ENCODE measurements around the gene PDIK1L. TPM values are rescaled to one million over a fixed set of nuclear protein-coding genes. Genes with fewer than 3 reads are reported as not detected.

Gene PDIK1L
- total RNA-seq = 10 to 100 TPM in 1 of 3 donors, 1 to 10 TPM in 2; 9.2 to 17.3 (median 9.3) TPM

DNA sequence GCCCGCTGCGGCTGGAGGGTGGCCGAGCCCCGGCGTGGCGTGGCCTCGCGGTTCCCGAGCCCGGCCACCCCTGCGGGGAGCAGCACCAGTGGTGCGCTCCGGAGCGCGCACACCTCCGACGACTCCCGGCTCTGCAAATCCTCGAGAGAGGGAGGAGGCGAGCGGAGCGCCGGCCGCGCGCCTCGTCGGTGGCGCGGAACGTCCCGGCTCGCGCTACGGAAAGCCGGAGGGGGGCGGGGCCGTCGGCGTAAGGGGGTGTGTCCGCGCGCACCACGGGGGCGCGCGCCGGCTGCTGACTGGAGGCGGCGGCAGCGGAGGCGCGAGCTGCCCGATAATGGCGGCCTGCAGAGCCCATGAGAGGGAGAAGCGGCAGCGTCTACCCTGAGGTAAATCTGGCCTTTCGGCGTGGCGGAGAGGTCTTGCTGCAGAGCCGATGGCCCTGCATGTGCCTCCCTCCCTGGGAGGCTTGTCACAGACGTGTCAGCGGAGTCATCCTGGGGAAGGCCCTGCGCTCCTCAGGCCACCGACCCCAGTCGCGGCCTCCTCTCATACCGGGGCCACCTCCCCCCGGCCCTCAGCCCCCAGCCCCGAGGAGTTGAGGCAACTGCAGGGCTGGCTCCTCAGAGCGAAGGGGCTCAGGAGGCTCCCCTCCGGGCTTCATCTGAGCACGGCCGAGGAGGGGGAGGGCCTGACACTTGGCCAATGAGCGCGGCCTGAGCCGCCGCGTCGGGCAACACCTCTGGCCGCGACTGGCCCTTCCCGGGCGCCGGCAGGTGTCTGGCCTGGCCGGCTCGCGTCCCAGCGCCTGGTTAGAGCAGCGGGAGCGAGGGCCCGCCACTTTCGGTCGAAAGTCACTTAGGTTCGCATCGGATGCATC lies at the start of gene PDIK1L:
Gene PDIK1L (plus strand): TSS at position 295 of the 877 bp plus-strand sequence. CDS start 2,485 bp downstream, outside the sequence.
- H3K9me3 ChIP-seq = no peaks in the 10 kb centered on the region
- H3K4me3 ChIP-seq = peak within 1 kb of the TSS; percentile 90 to 99 (median 98)
- no peaks in the 10 kb centered on the region for H3K27me3 ChIP-seq
- H3K36me3 ChIP-seq = no peaks in the 10 kb centered on the region
- peak; percentile 42 to 66 (median 62) for TF ChIP-seq POLR2AphosphoS5 (IDR thresholded peaks at IDR 0.05)
- no peak for TF ChIP-seq POLR2A (IDR thresholded peaks at IDR 0.05)
- TF ChIP-seq CTCF (IDR thresholded peaks at IDR 0.05) = no peak
- H3K27ac ChIP-seq = peak within 1 kb of the TSS; percentile 88 to 95
- intact Hi-C loops (cut with DNase I; ENCODE audit: low total_unique reads) = no loop called here
- peak; percentile 90 to 93 for DNase-seq (ENCODE audit: low spot score in 2 of 2)
- H3K4me1 ChIP-seq = peaks cover 3 to 7% of the 10 kb centered on the region in 2 donors

- no peaks in the 10 kb centered on the region for H3K27me3 ChIP-seq
- TF ChIP-seq CTCF (IDR thresholded peaks at IDR 0.05) = no peak
- no peak for TF ChIP-seq POLR2AphosphoS5 (IDR thresholded peaks at IDR 0.05)
- TF ChIP-seq POLR2A (IDR thresholded peaks at IDR 0.05) = no peak
- no peaks in the 10 kb centered on the region for H3K36me3 ChIP-seq
- intact Hi-C loops (cut with DNase I; ENCODE audit: low total_unique reads) = no loop called here
- DNase-seq (ENCODE audit: low spot score in 2 of 2) = no peak
- H3K4me1 ChIP-seq = no peaks in the 10 kb centered on the region
- no peak overlapping the region for H3K27ac ChIP-seq
- H3K4me3 ChIP-seq = no peak overlapping the region
- no peaks in the 10 kb centered on the region for H3K9me3 ChIP-seq
Measured at GRCh38 chr1:26064553-26064952, 47.1 kb upstream of the PDIK1L start.

- TF ChIP-seq POLR2A (IDR thresholded peaks at IDR 0.05) (no peak), POLR2AphosphoS5 (IDR thresholded peaks at IDR 0.05) (no peak), CTCF (IDR thresholded peaks at IDR 0.05) (no peak)
- Histone ChIP-seq H3K27me3 (no peaks in the 10 kb centered on the region), H3K4me3 (no peak overlapping the region), H3K36me3 (no peaks in the 10 kb centered on the region), H3K9me3 (no peaks in the 10 kb centered on the region), H3K27ac (no peak overlapping the region), H3K4me1 (no peaks in the 10 kb centered on the region)
- DNase-seq (ENCODE audit: low spot score in 2 of 2) = no peak
- intact Hi-C loops (cut with DNase I; ENCODE audit: low total_unique reads) = no loop called here
Measured at GRCh38 chr1:26066160-26066559, 45.5 kb upstream of the PDIK1L start.

DNA sequence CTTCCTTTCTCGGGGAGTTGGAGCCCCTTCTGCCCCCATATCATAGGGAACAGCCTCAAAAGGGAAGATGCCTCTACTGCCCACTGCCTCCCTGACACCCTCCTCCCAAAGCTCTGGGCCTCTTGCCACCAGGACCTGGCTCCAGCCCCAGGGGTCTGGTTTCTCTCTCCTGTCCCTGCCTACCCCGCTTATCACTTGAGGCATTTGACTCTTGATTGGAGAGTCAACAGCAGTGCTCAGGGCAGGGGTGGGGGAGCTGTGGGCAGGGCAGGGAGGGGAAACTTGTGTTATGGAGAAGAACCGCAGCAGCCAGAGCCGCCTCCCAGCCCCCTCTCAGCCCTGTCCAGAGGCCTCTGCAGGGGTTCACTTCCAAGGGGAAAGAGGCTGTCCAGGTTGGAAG lies 44.8 kb upstream of the PDIK1L start:
- no peaks in the 10 kb centered on the region for H3K36me3 ChIP-seq
- no peaks in the 10 kb centered on the region for H3K27me3 ChIP-seq
- no peak for DNase-seq (ENCODE audit: low spot score in 2 of 2)
- no peak overlapping the region for H3K27ac ChIP-seq
- H3K9me3 ChIP-seq = no peaks in the 10 kb centered on the region
- TF ChIP-seq POLR2AphosphoS5 (IDR thresholded peaks at IDR 0.05) (no peak), POLR2A (IDR thresholded peaks at IDR 0.05) (no peak), CTCF (IDR thresholded peaks at IDR 0.05) (no peak)
- no peaks in the 10 kb centered on the region for H3K4me1 ChIP-seq
- H3K4me3 ChIP-seq = peak overlapping the region in 1 of 3 donors; percentile 5
- intact Hi-C loops (cut with DNase I; ENCODE audit: low total_unique reads) = no loop called here

GRCh38 chr1:26067432-26067911 lies 44.2 kb upstream of the PDIK1L start, which contains the start of gene TRIM63:
TSS of gene TRIM63 (minus strand) at chr1:26067630. CDS start at chr1:26067494, 136 bp downstream.
- intact Hi-C loops (cut with DNase I; ENCODE audit: low total_unique reads) = no loop called here
- no peaks in the 10 kb centered on the region for H3K4me1 ChIP-seq
- DNase-seq (ENCODE audit: low spot score in 2 of 2) = no peak
- TF ChIP-seq POLR2A (IDR thresholded peaks at IDR 0.05) (no peak), POLR2AphosphoS5 (IDR thresholded peaks at IDR 0.05) (no peak), CTCF (IDR thresholded peaks at IDR 0.05) (no peak)
- H3K27ac ChIP-seq = no peak within 1 kb of the TSS
- H3K36me3 ChIP-seq = no peaks in the 10 kb centered on the region
- no peaks in the 10 kb centered on the region for H3K9me3 ChIP-seq
- no peaks in the 10 kb centered on the region for H3K27me3 ChIP-seq
- peak within 1 kb of the TSS in 1 of 3 donors; percentile 5 for H3K4me3 ChIP-seq

Measured in breast epithelium (tissue), 4 donors.